Ascending aorta (tissue), 2 donors: ENCODE results near the gene RASSF8. TPM values are rescaled to one million over a fixed set of nuclear protein-coding genes. Genes with fewer than 3 reads are reported as not detected.
A peak's percentile ranks its signal among the peaks of the same experiment; 100 is the strongest.

Experiments
- DNase-seq, 2 donors: peaks; one replicate each; pipeline ENCODE4 v3.0.0-alpha.2; 2019; ENCODE audit warnings: low spot score in 2 of 2
- H3K27ac ChIP-seq, 2 donors: fragments of 200-600 bp; sonication (generic); one replicate each; pipeline ENCODE4 v1.5.1; 2016 to 2017; ENCODE audit warnings: mild to moderate bottlenecking in 1 of 2
- H3K27me3 ChIP-seq: fragments of 200-600 bp; sonication (generic); one replicate; pipeline ENCODE4 v1.5.1; 2017
- H3K36me3 ChIP-seq, 2 donors: fragments of 200-600 bp; sonication (generic); one replicate each; pipeline ENCODE4 v1.5.1; 2016
- H3K4me1 ChIP-seq, 2 donors: fragments of 200-600 bp; sonication (generic); one replicate each; pipeline ENCODE4 v1.5.1; 2016 to 2017; ENCODE audit warnings: mild to moderate bottlenecking in 1 of 2
- H3K4me3 ChIP-seq, 2 donors: fragments of 200-600 bp; sonication (generic); one replicate each; pipeline ENCODE4 v1.5.1; 2016 to 2017; ENCODE audit warnings: mild to moderate bottlenecking in 1 of 2
- H3K9me3 ChIP-seq, 2 donors: fragments of 200-600 bp; sonication (generic); one replicate each; pipeline ENCODE4 v1.5.1; 2016
- CTCF ChIP-seq, 3 experiments: fragments of 200-600 bp in 2 of 3; fragments of 450-650 bp in 1 of 3; sonication (generic) in 2 of 3; IDR thresholded peaks; one replicate each; pipeline ENCODE4 v1.5.1; 2016 to 2019; ENCODE audit warnings: antibody characterized with exemption in 3 of 3, mild to moderate bottlenecking in 1 of 3, moderate library complexity in 1 of 3
- intact Hi-C: fragments of 100-400 bp; cut with DNase I; formaldehyde crosslinking; loops from one replicate; pipeline ENCODE4 v1.15.1; 2023
- total RNA-seq: library from RNA; depleted of rRNA; stranded (reverse); fragments of >200 nt; gene quantifications from one replicate; pipeline ENCODE4 v1.1.0, GENCODE V29; 2016

Gene RASSF8
- total RNA-seq, 1 donor from 2014 or later, result 92.1 TPM

GRCh38 chr12:26100666-26101349, 142.3 kb downstream of the RASSF8 start:
- no peak overlapping the region for H3K4me3 ChIP-seq
- TF ChIP-seq CTCF (IDR thresholded peaks at IDR 0.05), result no peak
- no peaks in the 10 kb centered on the region for H3K36me3 ChIP-seq
- DNase-seq, result no peak
- no peaks in the 10 kb centered on the region for H3K4me1 ChIP-seq
- H3K9me3 ChIP-seq, result no peaks in the 10 kb centered on the region
- intact Hi-C loops, result no loop called here
- no peaks in the 10 kb centered on the region for H3K27me3 ChIP-seq
- no peak overlapping the region for H3K27ac ChIP-seq

- intact Hi-C loops, result no loop called here
- TF ChIP-seq CTCF (IDR thresholded peaks at IDR 0.05), result no peak
- H3K27ac ChIP-seq, result no peak overlapping the region
- no peaks in the 10 kb centered on the region for H3K36me3 ChIP-seq
- DNase-seq, result no peak
- no peak overlapping the region for H3K4me3 ChIP-seq
- H3K27me3 ChIP-seq, result no peaks in the 10 kb centered on the region
- H3K4me1 ChIP-seq, result no peaks in the 10 kb centered on the region
- no peaks in the 10 kb centered on the region for H3K9me3 ChIP-seq
These were observed 142.9 kb downstream of the RASSF8 start for GRCh38 chr12:26101350-26101734.

GRCh38 chr12:26101763-26102162, 143.3 kb downstream of the RASSF8 start:
- Histone ChIP-seq H3K4me3 (no peak overlapping the region), H3K27me3 (no peaks in the 10 kb centered on the region), H3K4me1 (no peaks in the 10 kb centered on the region), H3K27ac (no peak overlapping the region), H3K36me3 (no peaks in the 10 kb centered on the region), H3K9me3 (no peaks in the 10 kb centered on the region)
- TF ChIP-seq CTCF (IDR thresholded peaks at IDR 0.05), result no peak
- DNase-seq, result no peak
- intact Hi-C loops, result no loop called here

GRCh38 chr12:26102953-26103352, 144.5 kb downstream of the RASSF8 start:
- H3K27me3 ChIP-seq, result no peaks in the 10 kb centered on the region
- no peak for DNase-seq
- no peaks in the 10 kb centered on the region for H3K4me1 ChIP-seq
- no peak for TF ChIP-seq CTCF (IDR thresholded peaks at IDR 0.05)
- no peak overlapping the region for H3K4me3 ChIP-seq
- H3K27ac ChIP-seq, result no peak overlapping the region
- intact Hi-C loops, result no loop called here
- H3K36me3 ChIP-seq, result no peaks in the 10 kb centered on the region
- H3K9me3 ChIP-seq, result no peaks in the 10 kb centered on the region

- intact Hi-C loops, result no loop called here
- Histone ChIP-seq H3K27me3 (no peaks in the 10 kb centered on the region), H3K27ac (no peak overlapping the region), H3K9me3 (no peaks in the 10 kb centered on the region), H3K4me3 (no peak overlapping the region), H3K36me3 (no peaks in the 10 kb centered on the region), H3K4me1 (no peaks in the 10 kb centered on the region)
- DNase-seq, result no peak
- no peak for TF ChIP-seq CTCF (IDR thresholded peaks at IDR 0.05)
These were observed 147.9 kb downstream of the RASSF8 start for GRCh38 chr12:26106347-26106746.

GRCh38 chr12:26108915-26109314, 150.4 kb downstream of the RASSF8 start:
- Histone ChIP-seq H3K27ac (peak overlapping the region; percentile 52 to 62), H3K4me3 (no peak overlapping the region), H3K4me1 (peaks cover 0 to 6% of the 10 kb centered on the region in 2 donors), H3K27me3 (no peaks in the 10 kb centered on the region), H3K36me3 (no peaks in the 10 kb centered on the region), H3K9me3 (no peaks in the 10 kb centered on the region)
- intact Hi-C loops, result no loop called here
- TF ChIP-seq CTCF (IDR thresholded peaks at IDR 0.05), result no peak
- DNase-seq, result no peak
